Left ventricle myocardium inferior (tissue), 1 donor: ENCODE data around the gene CSNK1D. TPM values are rescaled to one million over a fixed set of nuclear protein-coding genes. Genes with fewer than 3 reads are reported as not detected.

Experiments
- DNase-seq: peaks from one replicate; pipeline ENCODE4 v3.0.0-alpha.2; 2020
- H3K27ac ChIP-seq: fragments of 200-600 bp; replicated peaks from 2 replicates; pipeline ENCODE4 v1.8.0; 2021
- H3K27me3 ChIP-seq: fragments of 200-600 bp; 2 replicates; pipeline ENCODE4 v1.8.0; 2021; ENCODE audit warnings: low read depth
- H3K36me3 ChIP-seq: fragments of 200-600 bp; 2 replicates; pipeline ENCODE4 v1.8.0; 2021
- H3K4me1 ChIP-seq: fragments of 200-600 bp; 2 replicates; pipeline ENCODE4 v1.8.0; 2021
- H3K4me3 ChIP-seq: fragments of 200-600 bp; 2 replicates; pipeline ENCODE4 v1.8.0; 2021; ENCODE audit warnings: mild to moderate bottlenecking, moderate library complexity
- H3K9me3 ChIP-seq: fragments of 200-600 bp; replicated peaks from 2 replicates; pipeline ENCODE4 v1.8.0; 2021
- intact Hi-C: fragments of 100-400 bp; cut with micrococcal nuclease; formaldehyde crosslinking; loops from one replicate; pipeline ENCODE4 v1.11.0; 2022
- total RNA-seq: library from RNA; stranded (reverse); fragmentation: NEBNext Ultra II Directional; extraction: Animal tissue kit (Norgen Biotek cat#: 25700); gene quantifications from one replicate; pipeline ENCODE4 v1.2.1, GENCODE V29; 2021
- TF ChIP-seq, protein P1 (sequence below): fragments of 200-600 bp; IDR thresholded peaks from 2 replicates; pipeline ENCODE4 v1.8.0; 2021; ENCODE audit warnings: antibody characterized with exemption, mild to moderate bottlenecking, borderline replicate concordance
- donor health status: DM: no; HTN: yes; CAD: no; lungs with severe emphysema.

Gene CSNK1D
- total RNA-seq, 1 donor from 2014 or later: 61.8 TPM

DNA sequence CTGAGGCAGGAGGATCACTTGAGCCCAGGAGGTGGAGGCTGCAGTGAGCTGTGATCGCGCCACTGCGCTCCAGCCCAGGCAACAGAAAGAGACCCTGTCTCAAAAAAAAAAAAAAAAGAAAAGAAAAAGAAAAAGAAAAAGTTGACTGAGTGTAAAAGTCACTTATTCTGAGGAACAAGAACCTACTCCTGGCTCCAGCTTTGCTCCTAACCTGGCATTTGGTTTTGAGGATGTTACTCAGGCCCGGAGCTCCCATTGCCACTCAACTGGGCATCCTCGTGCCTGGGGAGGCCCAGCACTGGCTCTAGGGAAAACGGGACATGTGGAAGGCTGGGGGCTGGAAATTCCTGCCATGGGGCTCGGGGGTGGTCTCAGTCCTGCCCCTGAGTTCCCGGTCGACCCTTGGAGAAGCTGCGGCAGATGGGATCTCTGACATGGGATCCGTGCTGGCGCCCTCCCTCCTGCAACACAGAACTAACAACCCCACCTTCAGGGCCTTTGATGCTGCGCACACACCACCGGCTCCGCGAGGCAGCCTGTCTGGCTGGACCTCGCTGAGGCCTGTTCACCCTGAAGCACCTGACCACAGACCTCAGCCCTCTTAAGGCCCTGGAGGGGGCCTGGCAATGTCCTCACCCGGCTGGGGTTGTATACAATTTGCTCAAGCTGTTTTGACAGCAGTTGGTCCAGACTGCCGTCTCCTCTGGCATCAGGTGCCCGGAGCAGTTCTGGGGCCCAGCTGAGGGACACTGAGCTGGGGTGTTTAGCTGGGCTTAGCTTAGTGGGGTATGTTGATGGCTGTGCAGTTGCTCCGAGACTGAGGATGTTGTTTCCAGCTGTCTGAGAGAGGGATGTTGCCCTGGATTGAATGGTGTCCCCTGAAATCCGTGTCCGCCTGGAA is 31.6 kb upstream of the CSNK1D start:
- TF ChIP-seq, protein P1, sequence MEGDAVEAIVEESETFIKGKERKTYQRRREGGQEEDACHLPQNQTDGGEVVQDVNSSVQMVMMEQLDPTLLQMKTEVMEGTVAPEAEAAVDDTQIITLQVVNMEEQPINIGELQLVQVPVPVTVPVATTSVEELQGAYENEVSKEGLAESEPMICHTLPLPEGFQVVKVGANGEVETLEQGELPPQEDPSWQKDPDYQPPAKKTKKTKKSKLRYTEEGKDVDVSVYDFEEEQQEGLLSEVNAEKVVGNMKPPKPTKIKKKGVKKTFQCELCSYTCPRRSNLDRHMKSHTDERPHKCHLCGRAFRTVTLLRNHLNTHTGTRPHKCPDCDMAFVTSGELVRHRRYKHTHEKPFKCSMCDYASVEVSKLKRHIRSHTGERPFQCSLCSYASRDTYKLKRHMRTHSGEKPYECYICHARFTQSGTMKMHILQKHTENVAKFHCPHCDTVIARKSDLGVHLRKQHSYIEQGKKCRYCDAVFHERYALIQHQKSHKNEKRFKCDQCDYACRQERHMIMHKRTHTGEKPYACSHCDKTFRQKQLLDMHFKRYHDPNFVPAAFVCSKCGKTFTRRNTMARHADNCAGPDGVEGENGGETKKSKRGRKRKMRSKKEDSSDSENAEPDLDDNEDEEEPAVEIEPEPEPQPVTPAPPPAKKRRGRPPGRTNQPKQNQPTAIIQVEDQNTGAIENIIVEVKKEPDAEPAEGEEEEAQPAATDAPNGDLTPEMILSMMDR: no peak
- H3K4me3 ChIP-seq: no peak overlapping the region
- H3K27ac ChIP-seq: no peak overlapping the region
- H3K4me1 ChIP-seq: peaks cover 11% of the 10 kb centered on the region
- no peak for DNase-seq
- H3K27me3 ChIP-seq: peaks cover 55% of the 10 kb centered on the region
- H3K9me3 ChIP-seq: no peaks in the 10 kb centered on the region
- intact Hi-C loops: no loop called here
- no peaks in the 10 kb centered on the region for H3K36me3 ChIP-seq

DNA sequence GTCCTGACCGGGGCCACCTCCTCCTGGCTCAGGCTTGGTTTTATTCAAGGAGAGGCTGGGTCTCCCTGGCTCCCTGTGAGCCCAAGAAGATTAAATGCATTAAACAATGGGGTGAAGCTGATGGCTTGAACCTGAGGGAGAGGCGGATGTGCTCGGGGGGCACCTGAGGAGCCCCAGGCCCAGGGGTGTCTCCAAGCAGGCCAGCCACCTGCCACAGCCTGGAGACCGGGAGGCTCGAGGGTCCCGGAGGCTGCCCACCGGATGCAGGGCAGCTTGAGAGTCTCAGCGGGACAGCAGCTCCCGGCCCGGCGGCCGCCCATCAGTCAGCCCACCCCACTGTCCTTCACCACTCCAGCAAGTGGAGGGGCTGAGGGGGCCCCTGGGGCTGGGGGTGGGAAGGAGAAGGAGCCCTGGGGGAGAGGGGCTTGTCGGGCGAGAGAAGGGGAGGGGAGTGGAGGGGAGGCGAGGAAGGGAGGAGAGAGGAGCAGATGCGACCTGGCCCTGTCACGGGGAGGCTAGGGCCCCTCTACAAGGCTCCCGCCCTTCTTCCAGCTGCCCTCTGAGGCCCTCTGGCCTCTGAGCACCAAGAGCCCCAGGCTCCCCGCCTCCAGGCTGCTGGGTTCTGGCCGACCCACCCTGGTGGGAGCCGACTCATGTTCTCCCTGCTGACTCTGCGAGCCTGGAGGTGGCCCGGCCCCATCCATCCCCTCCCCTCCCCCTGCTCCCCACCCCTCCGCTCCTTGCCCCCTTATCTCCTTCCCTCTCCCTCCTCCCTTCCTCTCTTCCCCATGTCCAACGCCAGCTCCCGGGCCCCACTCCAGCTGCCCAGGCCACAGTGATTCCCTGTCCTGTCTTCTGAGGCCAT is 30.7 kb upstream of the CSNK1D start:
- DNase-seq: no peak
- Histone ChIP-seq H3K4me3 (no peak overlapping the region), H3K9me3 (no peaks in the 10 kb centered on the region), H3K4me1 (peaks cover 12% of the 10 kb centered on the region), H3K27me3 (peaks cover 46% of the 10 kb centered on the region), H3K27ac (no peak overlapping the region), H3K36me3 (no peaks in the 10 kb centered on the region)
- TF ChIP-seq, protein P1: no peak
- intact Hi-C loops: no loop called here

DNA sequence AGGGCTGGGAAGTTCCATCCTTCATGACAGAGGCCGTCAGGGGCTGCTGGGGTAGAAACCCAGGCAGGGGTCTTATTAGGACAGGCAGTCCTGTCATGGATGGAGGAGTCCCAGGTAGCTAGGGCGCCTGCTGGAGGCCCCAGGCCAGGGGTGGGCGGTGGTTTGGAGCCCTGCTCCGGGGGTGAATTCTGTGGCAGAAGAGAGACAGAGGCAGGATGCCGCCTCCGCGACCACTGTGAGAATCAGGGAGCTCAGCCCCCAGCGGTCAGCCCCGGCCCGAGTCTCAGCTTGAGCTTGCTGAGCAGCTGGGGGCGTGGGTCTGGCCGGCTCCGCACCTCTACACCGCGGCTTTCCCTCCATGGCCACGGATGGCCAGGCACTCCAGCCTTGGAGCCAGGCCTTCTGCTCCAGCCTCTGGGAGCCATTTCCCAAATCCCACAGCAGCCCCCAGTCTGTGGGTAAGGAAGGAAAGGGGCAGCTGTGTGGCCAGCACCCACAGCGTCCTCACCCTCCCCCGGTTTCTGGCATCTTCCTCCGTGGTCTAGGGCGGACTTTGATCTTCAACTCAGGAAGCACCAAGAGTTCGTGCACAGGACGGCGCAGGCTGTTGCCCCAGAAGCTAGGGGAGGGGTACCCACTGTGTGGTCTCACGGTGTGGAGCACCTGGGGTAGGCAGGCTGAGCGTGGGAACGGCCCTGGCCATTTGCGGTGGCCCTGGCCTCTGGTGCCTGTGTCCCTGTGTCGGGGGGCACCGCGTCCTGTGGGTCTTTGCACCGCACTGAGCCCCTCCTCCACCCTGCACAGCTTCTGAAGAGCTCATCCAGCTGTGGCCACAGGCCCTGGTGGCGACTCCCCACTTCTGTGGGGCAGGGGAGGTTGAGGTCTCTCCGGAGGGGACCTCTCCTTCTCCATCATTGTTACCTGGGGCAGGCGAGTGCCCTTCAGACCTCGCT is 29.8 kb upstream of the CSNK1D start:
- Histone ChIP-seq H3K27me3 (peaks cover 37% of the 10 kb centered on the region), H3K4me1 (peaks cover 17% of the 10 kb centered on the region), H3K4me3 (no peak overlapping the region), H3K36me3 (no peaks in the 10 kb centered on the region), H3K27ac (no peak overlapping the region), H3K9me3 (no peaks in the 10 kb centered on the region)
- DNase-seq: no peak
- intact Hi-C loops: no loop called here
- TF ChIP-seq, protein P1: no peak

DNA sequence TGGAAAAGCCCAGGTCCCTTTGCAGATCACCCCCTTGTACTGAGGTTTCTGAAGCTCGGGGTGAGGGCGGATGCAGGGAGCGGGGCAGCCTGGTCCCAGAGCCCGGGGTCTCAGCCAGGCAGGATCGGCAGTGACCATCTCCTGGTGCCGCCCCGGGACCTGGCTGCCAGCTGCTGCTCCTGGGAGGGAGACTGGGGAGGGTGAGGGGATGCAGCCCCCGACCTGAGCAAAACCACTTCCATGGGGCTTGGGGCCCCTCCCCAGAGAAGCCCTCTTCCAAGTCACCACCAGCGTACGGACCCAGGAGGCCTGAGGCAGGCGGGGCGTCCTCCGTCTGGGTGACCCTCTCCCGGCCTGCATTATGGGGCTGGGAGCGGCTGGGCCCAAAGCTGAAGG is 29.1 kb upstream of the CSNK1D start:
- TF ChIP-seq, protein P1: no peak
- Histone ChIP-seq H3K4me1 (peaks cover 24% of the 10 kb centered on the region), H3K9me3 (no peaks in the 10 kb centered on the region), H3K4me3 (no peak overlapping the region), H3K27me3 (peaks cover 30% of the 10 kb centered on the region), H3K27ac (no peak overlapping the region), H3K36me3 (no peaks in the 10 kb centered on the region)
- intact Hi-C loops: no loop called here
- DNase-seq: no peak
